ENCODE data around the gene PIK3R2.
"Not testable (repeated sequence)": the region's sequence is repeated elsewhere in the genome, so short reads cannot be mapped to it uniquely, and the experiment has no call there.

Gene PIK3R2

GRCh38 chr19:18156268-18156667 is 3.3 kb downstream of the PIK3R2 start:
- no peak for DNase-seq

GRCh38 chr19:18156841-18157464 is 4.0 kb downstream of the PIK3R2 start:
- peak; percentile 91 for DNase-seq

- peak; percentile 67 for DNase-seq
Measured at GRCh38 chr19:18157465-18158063, 4.6 kb downstream of the PIK3R2 start.

GRCh38 chr19:18158467-18158866 is 5.5 kb downstream of the PIK3R2 start:
- no peak for DNase-seq

GRCh38 chr19:18159059-18159616 is 6.2 kb downstream of the PIK3R2 start:
- not testable (repeated sequence) for DNase-seq

- no peak for DNase-seq
Measured at GRCh38 chr19:18159810-18160209, 6.8 kb downstream of the PIK3R2 start.

GRCh38 chr19:18160493-18160970 is 7.6 kb downstream of the PIK3R2 start:
- no peak for DNase-seq

- DNase-seq: no peak
Measured at GRCh38 chr19:18160971-18161635, 8.1 kb downstream of the PIK3R2 start.

GRCh38 chr19:18161636-18162002 is 8.7 kb downstream of the PIK3R2 start:
- no peak for DNase-seq

GRCh38 chr19:18164072-18164471 is 11.1 kb downstream of the PIK3R2 start:
- DNase-seq: no peak

- no peak for DNase-seq
Measured at GRCh38 chr19:18165794-18166544, 13.0 kb downstream of the PIK3R2 start.

GRCh38 chr19:18167011-18167410 is 14.0 kb downstream of the PIK3R2 start:
- no peak for DNase-seq

GRCh38 chr19:18167975-18168645 is 15.1 kb downstream of the PIK3R2 start:
- DNase-seq: no peak

- DNase-seq: no peak
Measured at GRCh38 chr19:18168673-18169381, 15.9 kb downstream of the PIK3R2 start.

GRCh38 chr19:18170714-18171255 is 17.8 kb downstream of the PIK3R2 start:
- DNase-seq: no peak

- no peak for DNase-seq
Measured at GRCh38 chr19:18171605-18172327, 18.8 kb downstream of the PIK3R2 start.

GRCh38 chr19:18172331-18173053 is 19.5 kb downstream of the PIK3R2 start:
- DNase-seq: no peak

- no peak for DNase-seq
Measured at GRCh38 chr19:18173054-18173571, 20.1 kb downstream of the PIK3R2 start.

GRCh38 chr19:18173572-18174288 is 20.8 kb downstream of the PIK3R2 start, which contains the start of gene IFI30:
Gene IFI30 (plus strand): TSS chr19:18173813. CDS start chr19:18173842, 29 bp downstream.
- no peak for DNase-seq
